Measurements from ENCODE around the gene TADA2A.

The TADA2A gene

DNA sequence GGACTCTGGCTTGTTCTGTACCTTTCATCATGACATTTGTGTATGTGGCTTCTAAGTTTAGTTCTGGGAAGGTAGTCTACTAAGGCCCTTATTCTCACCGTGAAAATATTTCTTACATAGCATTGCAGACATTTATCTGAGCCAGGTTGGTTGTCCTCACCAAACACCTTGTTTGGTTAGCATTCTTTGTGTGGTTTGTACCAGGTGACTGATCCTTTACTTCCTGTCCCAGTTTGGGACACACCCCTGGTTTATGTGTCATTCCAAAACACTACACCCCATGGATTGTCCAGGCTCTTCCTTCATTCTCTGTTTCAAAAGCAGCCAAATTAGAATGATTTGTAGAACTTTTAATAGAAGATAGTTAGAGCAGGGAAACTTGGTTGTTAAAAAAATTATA lies 59.8 kb downstream of the TADA2A start:
- no peak for DNase-seq

DNA sequence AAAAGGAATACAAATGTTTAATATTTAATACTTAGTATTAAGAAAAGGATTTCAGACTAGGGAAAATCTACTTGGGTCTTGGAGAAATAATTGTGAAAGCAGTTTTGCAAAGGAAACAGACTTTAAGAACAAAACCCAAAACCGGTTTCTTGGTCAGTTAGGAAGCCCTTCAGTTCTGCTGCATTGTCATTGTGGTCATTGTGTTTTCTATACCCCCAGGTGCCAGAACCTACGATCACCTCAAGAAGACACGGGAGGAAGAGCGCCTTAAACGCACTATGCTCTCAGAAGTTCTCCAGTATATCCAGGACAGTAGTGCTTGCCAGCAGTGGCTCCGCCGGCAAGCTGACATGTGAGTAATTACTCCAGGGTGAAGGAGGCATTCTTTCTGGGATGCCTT lies 63.5 kb downstream of the TADA2A start:
- DNase-seq = no peak

DNA sequence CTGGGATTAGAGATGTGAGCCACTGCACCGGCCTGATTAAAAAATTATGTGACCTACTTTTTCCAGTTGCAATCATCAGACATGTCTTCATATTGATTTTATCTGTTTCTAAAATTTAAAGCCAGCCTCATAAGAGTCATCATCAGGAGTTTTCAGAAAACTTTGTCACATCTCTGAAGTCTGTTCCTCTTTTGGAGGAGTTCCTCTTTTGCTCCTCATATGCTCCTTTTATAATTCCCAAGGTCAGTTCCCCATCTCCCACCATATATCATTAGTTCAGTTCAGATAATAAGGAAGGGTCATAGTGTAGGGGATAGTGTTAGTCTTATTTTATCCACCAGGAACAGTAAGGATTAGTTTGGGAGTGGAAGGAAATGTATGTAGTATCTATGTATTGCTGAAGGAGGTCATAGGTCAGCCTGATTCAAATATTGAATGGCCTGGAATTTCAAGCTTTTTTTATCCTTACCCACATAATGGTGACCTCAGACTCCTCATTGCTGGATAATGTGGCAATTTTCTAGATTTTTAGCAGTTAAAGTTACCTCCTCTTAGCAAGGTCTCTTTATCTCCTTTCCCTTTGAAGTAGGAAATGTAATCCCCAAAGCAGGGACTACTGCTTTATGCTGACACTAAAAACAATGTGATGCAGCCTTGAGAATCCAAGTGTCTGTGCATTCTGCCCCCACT lies 69.2 kb downstream of the TADA2A start:
- DNase-seq = no peak

DNA sequence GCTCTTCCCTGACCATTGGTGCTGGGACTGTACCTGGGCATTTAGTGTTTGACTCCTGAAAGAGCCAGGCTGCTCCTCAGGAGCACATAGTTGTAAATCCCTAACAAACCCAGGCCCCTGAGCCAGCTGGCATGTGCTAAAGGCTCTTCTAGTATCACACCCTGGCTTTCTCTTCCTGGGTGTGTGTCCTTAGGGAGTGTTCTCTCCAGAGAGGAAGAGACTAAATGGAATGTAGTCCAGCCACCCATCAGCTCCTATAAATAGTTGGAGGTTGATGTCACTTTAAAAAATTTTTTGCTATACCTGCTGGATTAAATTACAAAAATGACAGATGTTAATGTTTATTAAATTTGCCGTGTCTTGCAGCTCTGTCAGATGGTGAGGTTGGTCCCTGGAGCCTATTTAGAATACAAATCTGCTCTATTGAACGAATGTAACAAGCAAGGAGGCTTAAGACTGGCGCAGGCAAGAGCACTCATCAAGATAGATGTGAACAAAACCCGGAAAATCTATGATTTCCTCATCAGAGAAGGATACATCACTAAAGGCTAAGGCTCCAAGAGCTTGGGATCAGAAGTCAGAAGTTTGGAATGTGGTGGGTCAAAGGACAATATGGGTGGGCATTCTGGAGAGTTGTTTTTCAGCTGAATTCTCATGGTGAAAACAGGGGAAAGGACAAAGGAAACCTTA lies 69.9 kb downstream of the TADA2A start:
- no peak for DNase-seq

DNA sequence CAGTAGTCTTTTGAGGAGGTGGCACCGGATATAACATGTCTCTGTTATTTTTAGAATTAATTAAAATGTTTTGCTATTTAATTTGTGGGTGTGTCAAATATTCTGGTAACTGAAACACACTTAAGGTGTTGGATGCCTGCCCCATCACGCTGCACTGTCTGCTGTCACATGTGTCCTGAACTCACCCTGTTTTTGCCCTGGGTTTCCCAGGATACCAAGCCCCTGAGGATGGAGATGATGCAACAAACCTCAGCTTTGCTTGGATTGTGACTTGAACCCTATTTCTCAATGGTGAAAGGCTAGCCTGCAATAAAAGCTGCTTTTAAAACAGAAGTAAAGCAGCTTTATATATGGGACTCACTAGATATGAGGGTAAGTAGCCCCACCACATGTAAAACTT lies 71.5 kb downstream of the TADA2A start:
- no peak for DNase-seq

DNA sequence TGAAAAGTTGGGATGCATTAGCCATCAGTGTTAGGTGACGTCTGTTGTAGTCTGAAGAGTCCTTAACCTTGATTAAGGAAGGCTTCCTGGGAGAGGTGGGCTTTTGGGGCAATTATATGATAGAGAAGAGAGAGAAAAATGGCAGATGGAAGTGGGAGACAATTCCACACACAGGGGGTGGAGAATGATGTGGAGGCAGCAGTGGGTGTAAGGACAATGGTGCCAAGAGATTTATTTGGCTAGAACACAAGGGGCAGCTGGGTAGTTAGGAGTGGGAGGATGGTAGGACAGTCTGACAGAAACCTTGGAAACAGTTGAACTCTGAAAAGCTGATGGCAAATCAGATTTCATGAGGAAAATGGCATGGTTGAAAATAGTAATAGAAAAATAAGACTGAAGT lies 72.3 kb downstream of the TADA2A start:
- DNase-seq = no peak

DNA sequence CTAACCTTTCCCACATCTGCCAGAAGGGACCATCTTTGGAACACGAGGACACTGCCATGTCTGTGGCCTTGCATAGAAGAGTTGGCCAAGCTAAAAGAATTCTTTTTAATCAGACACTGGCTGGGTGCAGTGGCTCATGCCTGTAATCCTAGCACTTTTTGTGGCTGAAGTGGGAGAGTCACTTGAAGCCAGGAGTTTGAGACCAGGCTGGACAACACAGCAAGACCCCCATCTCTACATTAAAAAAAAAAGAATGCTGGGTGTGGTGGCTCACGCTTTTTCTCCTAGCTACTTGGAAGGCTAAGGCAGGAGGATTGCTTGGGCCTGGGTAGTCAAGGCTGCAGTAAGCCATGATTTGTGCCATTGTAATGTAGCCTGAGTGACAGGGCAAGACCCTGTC lies 73.7 kb downstream of the TADA2A start:
- no peak for DNase-seq

DNA sequence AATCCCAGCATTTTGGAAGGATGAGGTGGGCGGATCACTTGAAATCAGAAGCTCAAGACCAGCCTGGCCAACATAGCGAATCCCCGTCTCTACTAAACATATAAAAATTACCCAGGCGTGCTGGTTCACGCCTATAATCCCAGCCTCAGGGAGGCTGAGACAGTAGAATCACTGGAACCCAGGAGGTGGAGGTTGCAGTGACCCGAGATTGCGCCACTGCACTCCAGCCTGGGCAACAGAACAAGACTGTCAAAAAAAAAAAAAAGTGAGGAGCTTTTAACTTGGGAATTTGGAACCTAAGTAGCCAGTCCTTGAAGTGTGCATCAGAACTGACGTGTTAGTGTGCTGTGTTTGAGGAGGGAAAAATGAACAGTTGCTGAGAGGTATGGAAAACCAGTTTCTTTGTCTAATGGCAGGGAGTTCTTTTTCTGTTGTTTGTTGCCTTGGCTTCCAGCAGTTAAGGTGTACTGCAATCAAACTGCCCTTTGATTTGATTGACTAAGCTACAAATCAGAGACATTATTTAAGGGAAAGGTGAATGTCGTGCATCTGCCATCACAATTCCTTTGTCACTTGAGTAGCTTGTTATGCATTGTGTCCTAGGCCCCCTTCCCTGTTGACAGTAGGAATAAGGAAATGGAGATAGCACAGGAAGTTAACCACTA lies 74.4 kb downstream of the TADA2A start:
- no peak for DNase-seq

DNA sequence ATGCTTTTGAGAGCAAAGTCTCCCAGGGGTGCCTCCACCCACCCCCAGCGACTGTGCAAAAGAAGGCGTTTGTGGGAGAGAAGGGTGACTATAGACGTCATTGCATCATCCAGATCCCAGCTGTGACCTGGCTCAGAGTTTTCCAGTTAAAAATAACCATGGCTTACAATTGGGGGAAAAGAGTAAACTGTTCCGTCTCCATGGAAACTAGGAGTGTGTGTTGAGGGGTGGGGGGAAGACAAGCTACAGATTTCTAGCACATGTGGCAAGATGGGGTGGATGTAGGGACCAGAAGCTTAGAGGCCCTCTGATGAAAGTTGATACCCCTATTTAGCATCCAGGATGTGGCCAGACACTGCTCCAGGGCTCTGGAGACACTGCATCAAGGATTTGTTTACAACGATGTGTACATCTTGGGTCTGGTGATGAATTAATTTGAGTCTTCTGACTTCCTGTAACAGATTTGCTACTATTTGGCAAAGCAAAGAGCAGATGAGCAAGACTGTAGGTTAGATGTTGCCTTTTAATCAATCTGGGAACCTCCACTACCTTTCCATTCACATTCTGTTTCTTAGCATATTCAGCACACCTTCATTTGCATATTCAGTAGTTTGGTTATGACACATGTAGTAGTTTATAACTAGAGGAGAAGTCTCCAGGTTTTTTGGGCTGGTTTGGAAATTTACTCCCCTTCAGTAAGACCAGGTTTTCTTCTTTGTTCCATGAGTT lies 76.8 kb downstream of the TADA2A start:
- no peak for DNase-seq

DNA sequence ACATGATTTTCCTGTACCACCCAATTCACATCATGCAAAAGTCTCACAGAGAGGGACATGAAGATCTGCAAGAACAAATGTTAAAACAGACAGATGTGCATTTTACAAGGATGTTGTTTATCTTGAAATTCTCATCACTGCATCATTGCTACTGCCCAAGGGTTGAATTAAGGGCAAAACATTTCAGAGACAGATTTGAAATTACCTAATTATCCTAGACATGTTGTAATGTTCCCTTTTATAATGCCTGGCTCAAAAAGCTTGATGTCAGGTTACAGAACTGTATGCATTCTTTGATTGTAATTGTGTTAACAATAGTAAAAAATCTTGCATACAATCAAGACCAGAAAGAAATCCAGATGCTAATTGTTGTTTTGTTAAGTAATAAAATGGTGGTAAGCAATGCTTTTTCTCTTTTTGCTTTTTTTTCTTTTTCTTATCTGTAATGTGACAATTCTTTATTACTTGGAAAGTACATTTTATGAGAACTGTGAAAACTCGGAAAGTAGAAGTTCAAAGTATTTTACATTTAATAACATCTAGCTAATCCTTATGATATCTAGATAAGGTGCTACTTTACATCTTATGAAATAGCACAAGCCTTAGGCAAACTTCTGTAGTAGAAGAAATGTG lies 79.4 kb downstream of the TADA2A start:
- DNase-seq = no peak

DNA sequence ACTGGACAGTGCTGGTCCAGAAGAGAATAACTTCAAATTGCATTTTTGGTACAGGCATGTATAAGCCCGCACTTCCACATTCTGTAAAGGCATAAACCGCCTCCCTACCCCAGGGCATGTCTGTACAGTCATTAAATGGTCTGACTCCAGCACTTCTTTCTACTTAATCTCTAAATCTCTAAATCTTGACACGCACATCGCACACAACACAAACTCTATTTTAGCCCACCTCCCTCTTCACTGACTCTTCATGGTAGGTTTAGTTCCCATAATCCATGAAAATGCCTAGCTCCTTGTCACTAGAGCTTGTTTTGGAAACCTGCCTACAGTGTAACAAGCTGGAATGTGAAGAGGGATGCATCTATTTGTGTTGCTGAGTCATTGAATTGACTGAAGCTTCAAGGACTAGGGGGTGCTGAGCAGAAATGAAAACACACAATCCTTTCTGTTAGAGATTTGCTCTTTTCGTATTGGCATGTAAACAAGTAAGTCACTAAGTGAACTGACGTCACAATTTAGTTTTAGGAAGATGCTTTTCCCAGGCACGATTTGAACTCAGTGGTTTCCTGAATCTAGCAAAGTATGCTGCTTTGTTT lies 81.4 kb downstream of the TADA2A start:
- DNase-seq = peak; percentile 97

DNA sequence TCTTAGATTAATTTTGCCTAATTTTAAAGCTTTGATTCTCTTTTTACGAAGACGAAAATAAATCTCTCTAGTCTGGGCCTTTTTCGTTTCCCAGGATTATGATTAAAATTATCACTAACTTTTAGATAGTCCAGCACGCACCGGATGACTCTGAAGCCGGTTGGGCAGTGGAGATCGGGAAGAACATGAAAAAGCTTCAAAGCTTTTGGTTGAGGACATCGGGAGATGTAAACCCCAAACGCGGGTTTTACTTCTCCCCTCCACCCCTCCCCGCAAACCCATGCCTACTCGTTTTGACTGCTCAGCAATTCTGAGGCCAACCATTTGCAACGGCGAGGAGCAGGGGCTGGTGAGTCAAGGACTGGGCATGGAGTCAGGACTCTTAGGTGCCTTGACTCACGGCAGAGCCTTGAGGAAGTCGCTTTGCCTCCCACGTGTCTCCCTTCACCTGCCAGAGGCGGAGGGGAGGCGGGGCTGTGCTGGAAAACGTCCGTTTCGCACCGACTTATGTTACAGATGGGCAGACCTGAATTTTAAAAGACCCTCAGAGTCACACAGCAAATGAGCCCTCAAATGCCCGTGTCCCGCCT lies 82.0 kb downstream of the TADA2A start:
- peak; percentile 91 for DNase-seq

DNA sequence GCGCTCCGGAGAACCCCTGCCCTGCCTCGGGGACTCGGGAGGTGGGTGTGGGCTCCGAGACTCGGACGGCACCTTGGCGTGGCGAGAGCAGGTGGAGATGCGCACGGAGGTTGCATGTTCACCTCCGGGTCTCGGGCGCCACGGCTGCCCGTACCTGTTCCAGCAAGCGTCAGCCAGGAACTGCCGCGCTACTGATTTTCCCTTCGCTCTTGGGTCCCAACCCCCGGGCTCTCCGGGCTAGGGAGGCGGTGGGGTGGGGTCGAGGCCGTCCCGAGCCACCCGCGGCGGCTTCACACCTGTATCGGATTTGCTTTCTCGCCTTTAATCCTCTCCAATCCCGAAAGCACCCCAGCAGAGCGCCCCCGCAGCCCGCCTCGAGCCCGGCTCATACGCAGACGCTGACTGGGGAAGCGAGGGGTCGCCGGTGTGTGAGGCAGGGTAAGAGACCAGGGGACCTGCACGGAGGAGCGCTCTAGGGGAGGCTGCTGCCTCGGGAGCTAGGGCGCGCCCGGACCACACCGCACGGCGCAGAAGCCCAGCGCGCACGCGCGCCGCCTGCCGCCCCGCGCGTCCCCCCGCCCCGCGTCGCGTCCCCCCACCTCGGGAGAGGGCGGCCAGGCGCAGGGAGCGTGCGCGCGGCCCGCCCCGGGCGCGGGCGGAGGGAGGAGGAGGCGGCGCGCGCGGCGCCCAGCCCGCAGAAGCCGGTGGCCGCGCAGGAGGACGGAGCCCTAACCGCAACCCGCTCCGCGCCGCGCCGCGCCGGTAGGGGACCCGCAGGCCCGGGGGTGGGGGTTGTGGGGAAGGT lies 82.7 kb downstream of the TADA2A start, which contains the start of gene DUSP14:
DUSP14 (plus strand) TSS at position 695 of the 805 bp plus-strand sequence. CDS start 22,382 bp downstream, outside the sequence.
- DNase-seq = peak; percentile 60

DNA sequence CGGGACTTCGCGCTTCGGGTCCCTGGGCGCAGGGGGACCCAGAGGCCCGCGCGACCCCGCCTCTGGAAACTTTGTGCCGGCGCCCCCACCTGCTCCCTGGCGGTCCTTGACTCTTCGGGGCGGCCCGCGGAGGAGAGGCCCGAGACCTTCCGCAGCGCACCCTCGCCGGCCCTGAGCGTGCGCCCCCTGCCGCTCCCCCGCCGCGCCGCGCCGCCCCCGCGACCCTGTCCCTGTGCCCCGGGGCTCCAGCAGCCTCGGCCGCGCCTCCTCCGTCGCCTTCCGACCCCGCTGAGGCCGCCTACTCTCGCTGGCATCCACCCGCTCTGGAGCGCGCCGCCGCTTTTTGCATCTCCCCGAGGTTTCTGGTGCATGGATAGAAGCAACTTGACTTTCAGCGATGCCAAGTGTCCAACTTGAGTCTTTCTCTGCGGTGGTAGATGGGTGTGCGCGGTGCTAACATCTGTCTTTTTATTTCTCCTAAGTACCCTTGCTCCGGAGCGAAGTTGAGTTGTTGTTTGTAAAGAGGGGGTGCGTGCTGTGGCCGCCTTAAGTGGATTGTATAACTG lies 83.4 kb downstream of the TADA2A start:
- DNase-seq = no peak

DNA sequence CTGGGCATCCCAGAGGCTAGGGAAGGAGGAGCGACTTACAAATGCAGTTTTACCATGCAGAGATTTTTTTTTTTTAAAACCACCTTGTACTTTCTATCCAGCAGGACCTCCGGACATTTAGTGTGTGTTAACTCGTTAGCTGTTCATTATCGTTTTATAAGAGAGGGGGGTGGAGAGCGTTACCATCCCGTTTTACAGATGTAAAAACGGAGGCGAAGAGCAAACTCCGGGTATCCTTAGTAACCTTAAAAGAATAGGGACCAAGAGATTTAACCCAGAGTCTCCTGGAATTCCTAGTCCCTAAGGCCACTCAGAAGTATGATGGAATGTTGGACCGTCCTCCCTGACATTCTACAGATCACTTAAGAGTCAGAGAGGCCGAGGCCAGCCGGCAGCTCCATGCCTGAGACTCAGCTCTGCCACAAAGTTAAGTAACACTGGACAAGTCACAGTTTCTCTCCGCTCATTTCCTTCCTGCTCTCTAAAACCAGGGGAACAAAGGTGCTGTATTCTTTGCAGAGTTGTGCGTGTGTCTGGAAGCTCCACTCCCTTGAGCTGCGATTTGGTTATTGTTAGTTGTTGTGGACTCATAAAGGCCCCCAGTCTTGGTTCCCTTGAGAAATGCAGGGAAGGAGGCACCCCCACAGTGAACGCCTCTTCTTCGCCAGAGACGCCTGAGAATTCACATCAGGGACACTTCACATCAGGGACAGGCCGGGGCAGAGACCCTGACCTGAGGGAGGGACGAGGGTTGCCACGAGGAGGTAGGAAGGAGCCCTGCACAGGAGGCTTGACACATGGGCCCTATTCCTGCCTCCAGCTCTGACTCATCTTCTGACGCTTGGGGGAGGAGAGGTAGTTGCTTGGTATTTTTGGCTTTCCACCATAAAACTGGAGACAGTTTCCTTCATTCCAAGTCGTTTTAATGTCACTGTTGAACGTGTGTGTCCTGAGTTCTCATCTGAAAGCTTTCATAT lies 84.2 kb downstream of the TADA2A start:
- peak; percentile 77 for DNase-seq

DNA sequence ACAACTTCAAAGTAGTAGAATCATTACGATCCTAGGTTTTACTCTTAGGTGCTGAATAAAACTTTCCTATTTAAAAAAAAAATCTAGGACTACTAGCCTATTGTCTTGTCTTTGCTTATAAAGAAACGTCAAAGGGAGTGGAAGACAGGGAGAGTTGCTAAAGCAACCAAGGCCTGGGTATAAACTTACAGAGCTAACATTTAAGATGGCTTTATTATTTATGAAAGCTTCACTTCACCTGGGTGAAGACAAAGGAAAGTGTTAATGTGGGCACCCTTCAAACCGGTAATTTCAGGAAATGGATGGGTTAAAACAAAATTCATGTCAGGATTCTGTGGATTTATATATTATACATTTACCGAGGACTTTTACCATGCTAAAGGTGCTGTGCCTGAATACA lies 85.5 kb downstream of the TADA2A start:
- DNase-seq = no peak

DNA sequence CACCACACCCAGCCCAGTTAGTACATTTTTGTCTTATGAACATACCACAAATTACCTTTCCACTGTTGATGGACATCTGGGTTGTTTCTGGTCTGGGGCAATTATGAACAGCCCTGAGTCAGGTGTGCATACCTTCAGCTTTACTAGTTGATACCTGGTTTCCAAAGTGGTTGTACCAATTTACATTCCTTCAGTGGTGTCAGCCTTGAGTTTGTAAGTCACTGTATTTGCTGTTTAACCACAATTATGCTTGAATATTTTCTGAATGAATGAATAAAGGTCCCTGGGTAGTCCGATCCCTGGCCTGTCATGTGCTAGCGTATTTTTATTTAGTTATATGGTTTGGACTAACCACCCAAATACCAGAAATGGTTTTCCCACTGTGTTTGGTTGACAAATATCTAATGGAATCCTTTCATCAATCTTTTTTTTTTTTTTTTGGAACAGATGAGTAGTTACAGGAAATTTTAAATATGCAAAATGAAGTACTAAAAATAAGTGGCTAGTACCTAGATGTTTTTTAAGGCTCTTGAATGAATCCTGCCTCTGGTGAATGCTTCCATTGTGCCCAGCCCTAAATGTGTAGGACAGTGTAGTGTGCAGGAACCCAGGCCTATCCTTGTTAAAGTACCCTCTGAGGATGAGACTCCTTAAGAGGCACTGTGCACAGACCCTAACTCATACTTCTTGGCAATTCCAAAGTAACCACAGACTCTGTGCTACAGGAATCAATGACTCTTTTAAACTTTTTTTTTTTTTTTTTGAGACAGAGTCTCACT lies 86.8 kb downstream of the TADA2A start:
- DNase-seq = peak; percentile 75

DNA sequence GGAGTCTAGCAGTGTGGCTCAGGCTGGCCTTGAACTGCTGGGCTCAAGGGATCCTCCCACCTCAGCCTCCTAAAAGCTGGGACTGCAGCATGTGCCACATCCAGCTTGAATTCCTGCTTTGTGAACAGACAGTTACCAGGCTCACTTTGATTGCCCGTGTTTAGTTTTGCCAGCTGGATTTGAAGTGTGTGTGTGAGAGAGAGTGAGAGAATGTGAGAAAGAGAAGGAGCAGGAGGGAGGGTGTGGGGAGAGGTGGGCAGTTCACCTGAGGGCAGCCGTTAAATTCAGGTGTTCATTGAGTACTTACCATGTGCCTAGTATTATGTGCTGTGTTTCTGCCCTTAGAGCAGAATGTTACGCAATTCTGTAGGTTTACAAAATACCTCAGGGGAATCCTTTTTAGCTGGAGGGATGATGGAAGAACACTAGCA lies 87.7 kb downstream of the TADA2A start:
- DNase-seq = no peak

DNA sequence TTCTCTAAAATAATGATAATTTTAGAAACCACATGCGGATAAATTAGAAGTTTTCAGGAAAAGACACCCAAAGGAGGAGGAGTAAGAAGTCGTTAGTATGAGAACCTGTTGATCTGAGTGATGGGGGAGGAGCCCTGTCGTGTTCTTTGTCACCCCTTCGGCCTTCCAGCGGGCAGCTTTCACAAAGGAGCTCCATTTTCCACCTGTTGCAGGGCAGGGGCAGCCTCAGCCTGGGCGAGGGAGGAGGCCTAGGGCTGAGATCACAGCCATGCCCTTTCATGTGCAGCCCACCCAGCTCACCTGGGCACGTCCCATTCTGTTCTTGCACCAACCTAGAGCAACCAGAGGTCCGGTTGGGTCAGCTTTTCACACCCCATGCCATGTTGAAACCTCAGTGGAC lies 88.3 kb downstream of the TADA2A start:
- no peak for DNase-seq
